NT2/D1 (cell line): Measurements from ENCODE around the gene BSPRY.
"Not testable (repeated sequence)": the region's sequence is repeated elsewhere in the genome, so short reads cannot be mapped to it uniquely, and the experiment has no call there.

ENCODE experiments used
- DNase-seq: peaks from one replicate; pipeline ENCODE4 v3.0.0-alpha.2; 2011; ENCODE audit warnings: low read depth, low spot score
- H3K27me3 ChIP-seq: 2 replicates; pipeline ENCODE4 v1.6.0; 2011; ENCODE audit warnings: mild to moderate bottlenecking; ENCODE audit not compliant: insufficient read length, insufficient read depth
- H3K36me3 ChIP-seq: 2 replicates; pipeline ENCODE4 v1.6.1; 2011; ENCODE audit warnings: mild to moderate bottlenecking, low read length, mixed read lengths; ENCODE audit not compliant: insufficient read depth, insufficient read length
- H3K4me1 ChIP-seq: 2 replicates; pipeline ENCODE4 v1.5.1; 2011; ENCODE audit not compliant: insufficient read depth, insufficient read length
- H3K4me3 ChIP-seq: 2 replicates; pipeline ENCODE4 v1.5.1; 2011; ENCODE audit warnings: low read depth; ENCODE audit not compliant: insufficient read length
- H3K9ac ChIP-seq: 2 replicates; pipeline ENCODE4 v1.6.0; 2011; ENCODE audit warnings: low read depth; ENCODE audit not compliant: insufficient read length
- H3K9me3 ChIP-seq: 2 replicates; pipeline ENCODE4 v1.5.1; 2011; ENCODE audit warnings: mild to moderate bottlenecking, low read length; ENCODE audit not compliant: insufficient read depth
- SUZ12 ChIP-seq: IDR thresholded peaks from 2 replicates; pipeline ENCODE4 v1.6.1; 2011; ENCODE audit not compliant: insufficient read length, insufficient read depth; ENCODE audit errors: extremely low read depth
- YY1 ChIP-seq: IDR thresholded peaks from 2 replicates; pipeline ENCODE4 v1.6.1; 2011; ENCODE audit not compliant: insufficient read length, insufficient read depth
- ZNF274 ChIP-seq: IDR thresholded peaks from 2 replicates; pipeline ENCODE4 v1.6.1; 2011; ENCODE audit warnings: mild to moderate bottlenecking, low read depth, low read length

The BSPRY gene

DNA sequence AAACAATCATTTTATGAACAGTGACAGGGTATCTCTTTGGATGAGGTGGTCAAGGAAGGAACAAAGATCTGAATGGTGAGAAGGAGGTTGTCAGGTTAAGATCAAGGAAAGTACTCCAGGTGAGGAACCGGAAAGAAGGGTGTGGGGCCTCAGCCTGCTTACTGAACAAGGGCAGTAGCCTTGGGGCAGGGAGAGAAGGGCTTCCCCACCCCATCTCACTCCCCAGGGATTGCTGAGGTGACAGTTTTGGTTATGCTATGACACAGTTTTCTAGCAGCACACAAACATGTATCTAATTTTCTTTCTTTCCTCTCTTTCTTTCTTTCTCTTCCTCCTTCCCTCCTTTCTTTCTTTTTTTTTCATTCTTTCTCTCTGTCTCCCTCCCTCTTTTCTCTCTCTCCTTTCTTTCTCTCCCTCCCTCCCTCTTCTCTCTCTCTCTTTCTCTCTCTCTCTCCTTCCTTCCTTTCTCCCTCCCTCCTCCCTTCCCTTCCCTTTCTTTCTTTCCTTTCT, 31.6 kb downstream of the BSPRY start:
- DNase-seq = no peak
- no peaks in the 10 kb centered on the region for H3K9me3 ChIP-seq
- no peaks in the 10 kb centered on the region for H3K27me3 ChIP-seq
- no peak overlapping the region for H3K4me3 ChIP-seq
- TF ChIP-seq YY1 = no peak
- TF ChIP-seq ZNF274 = no peak
- TF ChIP-seq SUZ12 = no peak
- H3K9ac ChIP-seq = no peak overlapping the region
- H3K4me1 ChIP-seq = no peaks in the 10 kb centered on the region
- peaks cover 5% of the 10 kb centered on the region for H3K36me3 ChIP-seq

DNA sequence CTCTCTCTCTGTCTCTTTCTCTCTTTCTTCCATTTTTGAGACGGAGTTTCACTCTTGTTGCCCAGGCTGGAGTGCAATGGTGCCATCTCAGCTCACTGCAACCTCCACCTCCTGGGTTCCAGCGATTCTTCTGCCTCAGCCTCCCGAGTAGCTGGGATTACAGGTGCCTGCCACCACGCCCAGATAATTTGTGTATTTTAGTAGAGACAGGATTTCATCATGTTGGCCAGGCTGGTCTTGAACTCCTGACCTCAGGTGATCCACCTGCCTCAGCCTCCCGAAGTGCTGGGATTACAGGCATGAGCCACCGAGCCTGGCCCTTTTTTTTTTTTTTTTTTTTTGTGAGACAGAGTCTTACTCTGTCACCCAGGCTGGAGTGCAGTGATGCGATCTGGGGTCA, 32.1 kb downstream of the BSPRY start:
- H3K9ac ChIP-seq, H3K36me3 ChIP-seq, H3K9me3 ChIP-seq, H3K27me3 ChIP-seq, H3K4me3 ChIP-seq, DNase-seq, H3K4me1 ChIP-seq: not testable (repeated sequence)

DNA sequence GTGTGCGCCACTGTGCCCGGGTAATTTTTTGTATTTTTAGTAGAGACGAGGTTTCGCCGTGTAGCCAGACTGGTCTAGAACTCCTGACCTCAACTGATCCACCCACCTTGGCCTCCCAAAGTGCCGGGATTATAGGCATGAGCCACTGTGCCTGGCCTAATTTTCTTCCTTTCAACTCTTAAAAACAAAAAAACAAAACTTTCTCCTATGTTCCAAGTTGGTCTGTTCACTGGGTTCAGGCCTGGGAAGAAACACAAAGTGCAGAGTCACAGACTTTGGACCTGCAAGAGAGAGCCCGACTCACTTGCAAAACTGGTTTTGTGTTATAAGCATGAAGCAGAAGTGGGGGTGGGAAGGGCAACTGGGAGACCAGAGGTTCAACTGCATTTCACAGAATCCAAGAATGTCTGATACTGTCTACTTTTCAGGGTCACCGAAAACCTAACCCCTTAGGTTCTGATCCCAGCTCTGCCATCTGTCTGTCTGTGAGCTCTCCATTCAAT, 32.6 kb downstream of the BSPRY start:
- no peak overlapping the region for H3K9ac ChIP-seq
- DNase-seq = no peak
- H3K4me3 ChIP-seq = no peak overlapping the region
- peaks cover 13% of the 10 kb centered on the region for H3K36me3 ChIP-seq
- no peak for TF ChIP-seq SUZ12
- no peak for TF ChIP-seq ZNF274
- TF ChIP-seq YY1 = no peak
- no peaks in the 10 kb centered on the region for H3K27me3 ChIP-seq
- H3K4me1 ChIP-seq = no peaks in the 10 kb centered on the region
- peaks cover 6% of the 10 kb centered on the region; the same call in 1 of the 2 replicates for H3K9me3 ChIP-seq

DNA sequence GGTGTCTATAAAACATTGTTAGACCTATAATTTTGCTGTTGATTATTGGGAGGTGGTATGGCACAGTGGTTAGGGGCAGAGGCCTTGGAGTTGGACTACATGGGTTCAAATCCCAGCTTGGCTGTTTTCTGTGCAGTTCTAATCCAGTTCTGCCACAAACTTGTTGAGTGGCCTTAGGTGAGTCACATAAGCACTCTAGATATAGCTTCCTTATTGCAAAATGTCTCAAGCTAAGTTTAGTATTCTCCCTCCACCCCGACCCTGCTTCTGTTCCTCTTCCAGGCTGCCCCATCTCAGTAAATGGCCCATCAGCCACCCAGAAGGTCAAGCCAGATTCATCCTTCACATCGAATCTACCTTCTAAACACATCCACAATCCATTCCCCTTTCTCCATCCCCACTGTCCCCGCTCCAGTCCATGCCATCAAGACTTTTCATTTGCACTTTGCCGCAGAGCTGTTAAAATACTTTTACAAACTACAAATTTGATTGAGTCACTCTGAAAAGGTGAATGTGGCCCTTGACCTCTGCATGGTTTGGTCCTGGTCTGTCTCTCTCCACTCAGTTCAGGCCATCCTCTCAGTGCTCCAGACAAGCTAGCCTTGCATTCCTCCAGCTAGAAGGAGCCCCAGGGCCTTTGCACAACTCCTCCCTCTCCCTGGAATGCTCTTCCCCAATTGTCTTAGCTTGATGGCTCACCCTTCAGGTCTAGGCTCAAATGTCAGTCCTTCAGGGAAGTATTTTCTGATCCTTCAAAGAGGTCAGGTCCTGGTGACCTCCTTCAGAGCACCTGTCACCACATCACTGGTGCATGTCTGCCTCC, 37.4 kb downstream of the BSPRY start:
- TF ChIP-seq SUZ12 = no peak
- no peaks in the 10 kb centered on the region for H3K27me3 ChIP-seq
- no peaks in the 10 kb centered on the region for H3K4me1 ChIP-seq
- peaks cover 59% of the 10 kb centered on the region for H3K36me3 ChIP-seq
- no peak overlapping the region for H3K4me3 ChIP-seq
- peaks cover 8% of the 10 kb centered on the region; the same call in 1 of the 2 replicates for H3K9me3 ChIP-seq
- DNase-seq = no peak
- no peak overlapping the region for H3K9ac ChIP-seq

DNA sequence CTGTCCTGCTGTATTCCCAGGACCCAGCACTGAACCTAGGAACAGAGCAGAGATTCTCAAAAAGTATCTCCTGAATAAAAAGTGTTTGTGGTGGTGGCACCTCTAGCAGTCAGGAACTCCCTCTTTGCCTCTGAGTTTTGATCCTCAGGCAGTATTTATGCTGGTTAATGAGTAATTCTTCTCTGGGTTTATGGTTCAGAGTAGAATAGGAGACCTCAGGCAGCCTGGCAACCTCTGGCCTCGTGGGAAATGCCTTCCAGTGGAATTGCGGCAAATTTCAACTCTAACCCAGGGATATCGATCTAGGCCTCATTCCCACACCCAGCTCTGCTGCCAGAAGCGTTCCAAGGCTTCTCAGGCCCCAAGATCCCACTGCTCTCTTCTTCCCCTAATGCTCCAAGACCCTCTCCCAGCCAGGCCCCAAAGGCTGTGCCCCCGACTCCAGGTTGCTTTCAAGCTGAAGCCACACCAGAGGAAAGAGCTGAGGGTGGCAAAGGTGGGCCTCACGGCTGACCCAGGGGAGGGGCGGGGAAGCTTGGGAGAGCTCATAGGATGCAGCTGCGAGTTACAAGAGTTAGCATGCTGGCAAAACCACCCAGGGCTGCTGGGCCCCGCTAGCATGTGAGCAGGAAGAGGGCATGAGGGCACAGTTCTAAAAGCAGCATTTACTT, 38.4 kb downstream of the BSPRY start:
- no peak overlapping the region for H3K9ac ChIP-seq
- no peaks in the 10 kb centered on the region for H3K4me1 ChIP-seq
- DNase-seq = no peak
- H3K4me3 ChIP-seq = no peak overlapping the region
- H3K9me3 ChIP-seq = peaks cover 8% of the 10 kb centered on the region; the same call in 1 of the 2 replicates
- H3K36me3 ChIP-seq = peaks cover 68% of the 10 kb centered on the region
- H3K27me3 ChIP-seq = no peaks in the 10 kb centered on the region
- TF ChIP-seq YY1 (no peak), SUZ12 (no peak), ZNF274 (no peak)

DNA sequence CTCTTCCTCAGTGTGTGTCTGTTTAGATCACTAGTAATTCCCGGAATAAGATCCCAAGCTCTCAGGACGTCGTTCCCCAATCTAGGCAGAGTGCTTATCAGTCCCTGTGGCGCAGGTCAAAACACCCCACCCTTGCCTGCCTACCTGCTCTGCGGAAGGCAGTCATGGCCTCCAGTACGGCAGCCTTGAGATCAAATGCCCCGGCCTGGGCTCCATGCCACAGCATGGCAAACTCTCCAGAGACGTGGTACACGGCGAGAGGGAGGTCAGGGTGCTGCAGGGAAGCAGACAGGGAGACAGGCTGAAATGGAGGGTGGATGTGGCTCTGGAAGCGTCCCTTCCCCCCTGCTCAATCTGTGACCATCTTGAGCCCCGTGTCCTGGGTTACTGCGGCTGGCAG, 39.5 kb downstream of the BSPRY start:
- no peaks in the 10 kb centered on the region for H3K27me3 ChIP-seq
- peaks cover 78% of the 10 kb centered on the region for H3K36me3 ChIP-seq
- no peak overlapping the region for H3K9ac ChIP-seq
- DNase-seq = no peak
- H3K4me3 ChIP-seq = no peak overlapping the region
- peaks cover 8% of the 10 kb centered on the region; the same call in 1 of the 2 replicates for H3K9me3 ChIP-seq
- TF ChIP-seq ZNF274 (no peak), SUZ12 (no peak), YY1 (no peak)
- no peaks in the 10 kb centered on the region for H3K4me1 ChIP-seq

DNA sequence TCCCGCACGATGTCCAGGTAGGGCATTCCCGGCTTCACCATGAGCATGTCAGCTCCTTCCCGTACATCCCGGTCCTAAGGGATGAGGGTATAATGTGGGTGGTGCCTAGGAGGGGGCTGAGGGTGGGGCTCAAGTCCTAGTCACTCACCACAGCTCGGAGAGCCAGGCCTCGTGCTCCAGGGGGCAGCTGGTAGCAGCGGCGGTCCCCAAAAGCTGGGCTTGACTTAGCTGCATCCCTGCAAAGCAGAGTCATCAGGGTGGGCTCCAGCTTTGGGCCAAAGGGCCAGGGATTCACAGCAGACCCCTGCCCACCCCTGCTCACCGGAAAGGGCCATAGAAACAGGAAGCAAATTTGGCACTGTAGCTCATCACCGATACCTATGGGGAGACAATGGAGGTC, 40.1 kb downstream of the BSPRY start:
- Histone ChIP-seq H3K9me3 (peaks cover 8% of the 10 kb centered on the region; the same call in 1 of the 2 replicates), H3K4me3 (no peak overlapping the region), H3K36me3 (peaks cover 80% of the 10 kb centered on the region), H3K4me1 (no peaks in the 10 kb centered on the region), H3K27me3 (no peaks in the 10 kb centered on the region), H3K9ac (no peak overlapping the region)
- TF ChIP-seq YY1 (no peak), ZNF274 (no peak), SUZ12 (no peak)
- DNase-seq = no peak
